Liver (tissue), 9 donors: ENCODE results near the gene ATP10B. TPM values are rescaled to one million over a fixed set of nuclear protein-coding genes. Genes with fewer than 3 reads are reported as not detected.

Experiments
- DNase-seq: peaks from one replicate; pipeline ENCODE4 v3.0.0-alpha.2; 2017; ENCODE audit warnings: low spot score
- H3K27ac ChIP-seq, 2 donors: one replicate each; pipeline ENCODE4 v1.7.0; 2013; ENCODE audit warnings: inconsistent platforms in 2 of 2, low read length in 2 of 2, control low read depth in 1 of 2, low read depth in 1 of 2, mild to moderate bottlenecking in 1 of 2
- H3K27me3 ChIP-seq, 4 donors: one replicate each; pipeline versions ENCODE4 v1.6.1 to v1.7.0; 2013; ENCODE audit warnings: low read length in 3 of 4, inconsistent platforms in 1 of 4, mild to moderate bottlenecking in 1 of 4, moderate library complexity in 1 of 4; ENCODE audit not compliant: control insufficient read depth in 4 of 4, insufficient read depth in 4 of 4
- H3K36me3 ChIP-seq, 4 donors: one replicate each; pipeline versions ENCODE4 v1.6.1 to v1.7.0; 2013; ENCODE audit warnings: low read length in 3 of 4, mild to moderate bottlenecking in 3 of 4, low read depth in 1 of 4, moderate library complexity in 1 of 4; ENCODE audit not compliant: control insufficient read depth in 4 of 4, insufficient read depth in 3 of 4
- H3K4me1 ChIP-seq, 4 donors: one replicate each; pipeline versions ENCODE4 v1.6.1 to v1.7.0; 2013; ENCODE audit warnings: low read length in 3 of 4, mild to moderate bottlenecking in 3 of 4, moderate library complexity in 1 of 4; ENCODE audit not compliant: control insufficient read depth in 4 of 4, insufficient read depth in 4 of 4
- H3K4me3 ChIP-seq, 3 donors: one replicate each; pipeline versions ENCODE4 v1.6.1 to v1.7.0; 2013; ENCODE audit warnings: low read length in 3 of 3, control low read depth in 1 of 3, low read depth in 1 of 3, mild to moderate bottlenecking in 1 of 3
- H3K9ac ChIP-seq, 2 donors: one replicate each; pipeline ENCODE4 v1.7.0; 2013; ENCODE audit warnings: low read length in 2 of 2, mild to moderate bottlenecking in 2 of 2, moderate library complexity in 2 of 2, control low read depth in 1 of 2, low read depth in 1 of 2
- H3K9me3 ChIP-seq, 4 donors: one replicate each; pipeline versions ENCODE4 v1.6.1 to v1.7.0; 2013; ENCODE audit warnings: low read length in 3 of 4; ENCODE audit not compliant: control insufficient read depth in 4 of 4
- EGR1 ChIP-seq, 2 donors: IDR thresholded peaks; 2 replicates each; pipeline ENCODE4 v1.6.1; 2016 to 2018; ENCODE audit warnings: antibody characterized with exemption in 2 of 2, low read depth in 2 of 2
- FOXA1 ChIP-seq: IDR thresholded peaks from 2 replicates; pipeline ENCODE4 v1.6.1; 2016; ENCODE audit warnings: antibody characterized with exemption
- FOXA2 ChIP-seq: IDR thresholded peaks from 2 replicates; pipeline ENCODE4 v1.6.1; 2016; ENCODE audit warnings: antibody characterized with exemption
- GABPA ChIP-seq, 2 donors: IDR thresholded peaks in 1 of 2; conservative IDR thresholded peaks in 1 of 2; 2 replicates each; pipeline ENCODE4 v1.6.1; 2016; ENCODE audit warnings: antibody characterized with exemption in 2 of 2, mild to moderate bottlenecking in 1 of 2, moderate library complexity in 1 of 2
- HNF4A ChIP-seq, 2 donors: conservative IDR thresholded peaks; 2 replicates each; pipeline ENCODE4 v1.6.1; 2016; ENCODE audit warnings: antibody characterized with exemption in 2 of 2, mild to moderate bottlenecking in 2 of 2
- HNF4G ChIP-seq: IDR thresholded peaks from 2 replicates; pipeline ENCODE4 v1.6.1; 2016; ENCODE audit warnings: antibody characterized with exemption
- JUND ChIP-seq, 2 donors: IDR thresholded peaks; 2 replicates each; pipeline ENCODE4 v1.6.1; 2016; ENCODE audit warnings: antibody characterized with exemption in 2 of 2
- NR2F2 ChIP-seq: IDR thresholded peaks from 2 replicates; pipeline ENCODE4 v1.6.1; 2016; ENCODE audit warnings: antibody characterized with exemption
- RAD21 ChIP-seq, 2 donors: IDR thresholded peaks; 2 replicates each; pipeline ENCODE4 v1.6.1; 2016; ENCODE audit warnings: antibody characterized with exemption in 2 of 2, mild to moderate bottlenecking in 2 of 2
- RXRA ChIP-seq, 2 donors: IDR thresholded peaks; 2 replicates each; pipeline ENCODE4 v1.6.1; 2017 to 2018; ENCODE audit warnings: antibody characterized with exemption in 2 of 2, mild to moderate bottlenecking in 1 of 2
- SP1 ChIP-seq: IDR thresholded peaks from 2 replicates; pipeline ENCODE4 v1.6.1; 2018; ENCODE audit warnings: antibody characterized with exemption, mild to moderate bottlenecking
- TAF1 ChIP-seq: conservative IDR thresholded peaks from 2 replicates; pipeline ENCODE4 v1.6.1; 2016; ENCODE audit warnings: antibody characterized with exemption, mild to moderate bottlenecking
- YY1 ChIP-seq: IDR thresholded peaks from 2 replicates; pipeline ENCODE4 v1.6.1; 2016; ENCODE audit warnings: antibody characterized with exemption, mild to moderate bottlenecking
- WGBS: extraction: QIAGEN DNeasy Blood & Tissue Kit; methylation state at CpG from one replicate; pipeline ENCODE4 v1.1.7; 2013; 5-methylcytosine and 5-hydroxymethylcytosine counted together
- polyA plus RNA-seq, 2 donors: library from polyadenylated mRNA; stranded (reverse) in 1 of 2; unstranded in 1 of 2; fragments of 200-250 nt in 1 of 2; fragments of >200 nt in 1 of 2; fragmentation: Nextera tagmentation in 1 of 2; extraction: Ambion mirVana in 1 of 2; gene quantifications; one replicate each; pipeline versions ENCODE4 v1.2.1 to v1.2.3, GENCODE V29; 2013 to 2015
- total RNA-seq, 2 donors: library from RNA; depleted of rRNA; stranded (reverse); fragments of >200 nt; gene quantifications; one replicate each; pipeline ENCODE4 v1.2.3, GENCODE V29; 2014
- TF ChIP-seq, protein P1 (sequence below): IDR thresholded peaks from 2 replicates; pipeline ENCODE4 v1.6.1; 2016; ENCODE audit warnings: antibody characterized with exemption
- TF ChIP-seq, protein P2 (sequence below): IDR thresholded peaks from 2 replicates; pipeline ENCODE4 v1.6.1; 2016; ENCODE audit warnings: antibody characterized with exemption
- TF ChIP-seq, protein P3 (sequence below): IDR thresholded peaks from 2 replicates; pipeline ENCODE4 v1.6.1; 2016; ENCODE audit warnings: antibody characterized with exemption
- TF ChIP-seq, protein P4 (sequence below): IDR thresholded peaks from 2 replicates; pipeline ENCODE4 v1.6.1; 2016; ENCODE audit warnings: antibody characterized with exemption, mild to moderate bottlenecking
- TF ChIP-seq, protein P5 (sequence below): fragments of 150-350 bp; IDR thresholded peaks from 2 replicates; pipeline ENCODE4 v1.5.1; 2017; ENCODE audit warnings: improper control_type of control experiment, low read depth, low read length; ENCODE audit not compliant: missing input control
- donor health status: healthy.
- donor health status: healthy.
- donor health status: healthy.
- donor health status: healthy.
- donor health status: healthy.

ATP10B gene
- total and polyA plus RNA-seq, 4 donors: 0.05 to 0.67 (median 0.05) TPM; not detected in 1

DNA sequence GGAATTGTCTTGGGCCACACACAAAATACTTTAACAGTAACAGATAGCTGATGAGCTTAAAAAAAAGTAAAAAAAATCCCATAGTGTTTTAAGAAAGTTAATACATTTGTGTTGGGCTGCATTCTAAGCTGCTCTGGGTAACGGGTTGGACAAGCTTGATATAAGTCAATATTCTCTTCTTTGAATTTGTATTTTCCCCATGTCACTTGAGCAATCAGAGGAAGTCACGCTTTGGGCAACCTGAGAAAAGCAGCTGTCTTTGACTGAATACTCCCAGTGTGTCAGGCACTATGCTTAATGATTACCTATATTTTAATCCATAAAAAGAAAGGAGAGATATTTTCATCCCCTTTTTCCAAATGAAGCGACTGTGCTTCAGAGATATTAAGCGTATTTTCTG is 84.9 kb downstream of the ATP10B start:
- Histone ChIP-seq H3K27ac (no peak overlapping the region), H3K36me3 (no peaks in the 10 kb centered on the region), H3K9ac (no peak overlapping the region), H3K27me3 (no peaks in the 10 kb centered on the region), H3K4me1 (no peaks in the 10 kb centered on the region), H3K4me3 (no peak overlapping the region), H3K9me3 (peaks cover 0 to under 1% (median 0%) of the 10 kb centered on the region in 4 donors)
- WGBS: 74% methylated on average over 4 of the region's 4 CpGs
- no peak for DNase-seq
- TF ChIP-seq SP1 (no peak), YY1 (no peak), RAD21 (IDR thresholded peaks at IDR 0.05) (no peak), RXRA (IDR thresholded peaks at IDR 0.05) (no peak), HNF4A (conservative IDR thresholded peaks at IDR 0.05) (no peak), TAF1 (no peak), JUND (IDR thresholded peaks at IDR 0.05) (no peak), NR2F2 (no peak), HNF4G (no peak), FOXA2 (no peak), FOXA1 (no peak), EGR1 (IDR thresholded peaks at IDR 0.05; ENCODE audit: low read depth in 2 of 2) (no peak), GABPA (IDR thresholded peaks at IDR 0.05 in 1 of 2, conservative IDR thresholded peaks at IDR 0.05 in 1 of 2) (no peak)
- TF ChIP-seq, protein P1, sequence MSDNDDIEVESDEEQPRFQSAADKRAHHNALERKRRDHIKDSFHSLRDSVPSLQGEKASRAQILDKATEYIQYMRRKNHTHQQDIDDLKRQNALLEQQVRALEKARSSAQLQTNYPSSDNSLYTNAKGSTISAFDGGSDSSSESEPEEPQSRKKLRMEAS: no peak
- TF ChIP-seq, protein P2, sequence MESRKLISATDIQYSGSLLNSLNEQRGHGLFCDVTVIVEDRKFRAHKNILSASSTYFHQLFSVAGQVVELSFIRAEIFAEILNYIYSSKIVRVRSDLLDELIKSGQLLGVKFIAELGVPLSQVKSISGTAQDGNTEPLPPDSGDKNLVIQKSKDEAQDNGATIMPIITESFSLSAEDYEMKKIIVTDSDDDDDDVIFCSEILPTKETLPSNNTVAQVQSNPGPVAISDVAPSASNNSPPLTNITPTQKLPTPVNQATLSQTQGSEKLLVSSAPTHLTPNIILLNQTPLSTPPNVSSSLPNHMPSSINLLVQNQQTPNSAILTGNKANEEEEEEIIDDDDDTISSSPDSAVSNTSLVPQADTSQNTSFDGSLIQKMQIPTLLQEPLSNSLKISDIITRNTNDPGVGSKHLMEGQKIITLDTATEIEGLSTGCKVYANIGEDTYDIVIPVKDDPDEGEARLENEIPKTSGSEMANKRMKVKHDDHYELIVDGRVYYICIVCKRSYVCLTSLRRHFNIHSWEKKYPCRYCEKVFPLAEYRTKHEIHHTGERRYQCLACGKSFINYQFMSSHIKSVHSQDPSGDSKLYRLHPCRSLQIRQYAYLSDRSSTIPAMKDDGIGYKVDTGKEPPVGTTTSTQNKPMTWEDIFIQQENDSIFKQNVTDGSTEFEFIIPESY: no peak
- TF ChIP-seq, protein P3, sequence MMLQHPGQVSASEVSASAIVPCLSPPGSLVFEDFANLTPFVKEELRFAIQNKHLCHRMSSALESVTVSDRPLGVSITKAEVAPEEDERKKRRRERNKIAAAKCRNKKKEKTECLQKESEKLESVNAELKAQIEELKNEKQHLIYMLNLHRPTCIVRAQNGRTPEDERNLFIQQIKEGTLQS: no peak
- TF ChIP-seq, protein P4, sequence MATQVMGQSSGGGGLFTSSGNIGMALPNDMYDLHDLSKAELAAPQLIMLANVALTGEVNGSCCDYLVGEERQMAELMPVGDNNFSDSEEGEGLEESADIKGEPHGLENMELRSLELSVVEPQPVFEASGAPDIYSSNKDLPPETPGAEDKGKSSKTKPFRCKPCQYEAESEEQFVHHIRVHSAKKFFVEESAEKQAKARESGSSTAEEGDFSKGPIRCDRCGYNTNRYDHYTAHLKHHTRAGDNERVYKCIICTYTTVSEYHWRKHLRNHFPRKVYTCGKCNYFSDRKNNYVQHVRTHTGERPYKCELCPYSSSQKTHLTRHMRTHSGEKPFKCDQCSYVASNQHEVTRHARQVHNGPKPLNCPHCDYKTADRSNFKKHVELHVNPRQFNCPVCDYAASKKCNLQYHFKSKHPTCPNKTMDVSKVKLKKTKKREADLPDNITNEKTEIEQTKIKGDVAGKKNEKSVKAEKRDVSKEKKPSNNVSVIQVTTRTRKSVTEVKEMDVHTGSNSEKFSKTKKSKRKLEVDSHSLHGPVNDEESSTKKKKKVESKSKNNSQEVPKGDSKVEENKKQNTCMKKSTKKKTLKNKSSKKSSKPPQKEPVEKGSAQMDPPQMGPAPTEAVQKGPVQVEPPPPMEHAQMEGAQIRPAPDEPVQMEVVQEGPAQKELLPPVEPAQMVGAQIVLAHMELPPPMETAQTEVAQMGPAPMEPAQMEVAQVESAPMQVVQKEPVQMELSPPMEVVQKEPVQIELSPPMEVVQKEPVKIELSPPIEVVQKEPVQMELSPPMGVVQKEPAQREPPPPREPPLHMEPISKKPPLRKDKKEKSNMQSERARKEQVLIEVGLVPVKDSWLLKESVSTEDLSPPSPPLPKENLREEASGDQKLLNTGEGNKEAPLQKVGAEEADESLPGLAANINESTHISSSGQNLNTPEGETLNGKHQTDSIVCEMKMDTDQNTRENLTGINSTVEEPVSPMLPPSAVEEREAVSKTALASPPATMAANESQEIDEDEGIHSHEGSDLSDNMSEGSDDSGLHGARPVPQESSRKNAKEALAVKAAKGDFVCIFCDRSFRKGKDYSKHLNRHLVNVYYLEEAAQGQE: no peak
- TF ChIP-seq, protein P5, sequence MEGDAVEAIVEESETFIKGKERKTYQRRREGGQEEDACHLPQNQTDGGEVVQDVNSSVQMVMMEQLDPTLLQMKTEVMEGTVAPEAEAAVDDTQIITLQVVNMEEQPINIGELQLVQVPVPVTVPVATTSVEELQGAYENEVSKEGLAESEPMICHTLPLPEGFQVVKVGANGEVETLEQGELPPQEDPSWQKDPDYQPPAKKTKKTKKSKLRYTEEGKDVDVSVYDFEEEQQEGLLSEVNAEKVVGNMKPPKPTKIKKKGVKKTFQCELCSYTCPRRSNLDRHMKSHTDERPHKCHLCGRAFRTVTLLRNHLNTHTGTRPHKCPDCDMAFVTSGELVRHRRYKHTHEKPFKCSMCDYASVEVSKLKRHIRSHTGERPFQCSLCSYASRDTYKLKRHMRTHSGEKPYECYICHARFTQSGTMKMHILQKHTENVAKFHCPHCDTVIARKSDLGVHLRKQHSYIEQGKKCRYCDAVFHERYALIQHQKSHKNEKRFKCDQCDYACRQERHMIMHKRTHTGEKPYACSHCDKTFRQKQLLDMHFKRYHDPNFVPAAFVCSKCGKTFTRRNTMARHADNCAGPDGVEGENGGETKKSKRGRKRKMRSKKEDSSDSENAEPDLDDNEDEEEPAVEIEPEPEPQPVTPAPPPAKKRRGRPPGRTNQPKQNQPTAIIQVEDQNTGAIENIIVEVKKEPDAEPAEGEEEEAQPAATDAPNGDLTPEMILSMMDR: no peak
